ENCODE data around the gene NRXN3. TPM values are rescaled to one million over a fixed set of nuclear protein-coding genes. Genes with fewer than 3 reads are reported as not detected.
"Not testable (repeated sequence)": the region's sequence is repeated elsewhere in the genome, so short reads cannot be mapped to it uniquely, and the experiment has no call there.

The NRXN3 gene
- total and polyA plus RNA-seq, 2 experiments from 2014 or later, result 1.0 to 1.8 TPM

GRCh38 chr14:79103764-79104163, 933.6 kb downstream of the NRXN3 start (continued):
- TF ChIP-seq ZNF462 (CRISPR knock-in tag; IDR thresholded peaks at IDR 0.05), result no peak

GRCh38 chr14:79110564-79110963, 940.4 kb downstream of the NRXN3 start:
- not testable (repeated sequence) for H3K27ac Mint-ChIP-seq; ATAC-seq; H3K79me2 ChIP-seq (replicated peaks; ENCODE audit: insufficient read depth); H3K4me1 ChIP-seq (ENCODE audit: insufficient read depth); DNase-seq (ENCODE audit: low spot score); H3K9me3 Mint-ChIP-seq; H3F3A ChIP-seq (replicated peaks; ENCODE audit: low read depth); H3K4me1 Mint-ChIP-seq; H4K20me1 ChIP-seq (replicated peaks; ENCODE audit: insufficient read depth); H3K9me2 ChIP-seq (ENCODE audit: insufficient read depth); H3K36me3 Mint-ChIP-seq (ENCODE audit: low read depth); H3K4me3 ChIP-seq; H2AFZ ChIP-seq; H3K4me2 ChIP-seq; H3K36me3 ChIP-seq (ENCODE audit: insufficient read depth); H3K27ac ChIP-seq (ENCODE audit: low read depth); H3K27me3 ChIP-seq (ENCODE audit: insufficient read depth); H3K4me3 Mint-ChIP-seq; H3K27me3 Mint-ChIP-seq (ENCODE audit: insufficient read depth, low read depth, poor library complexity)

DNA sequence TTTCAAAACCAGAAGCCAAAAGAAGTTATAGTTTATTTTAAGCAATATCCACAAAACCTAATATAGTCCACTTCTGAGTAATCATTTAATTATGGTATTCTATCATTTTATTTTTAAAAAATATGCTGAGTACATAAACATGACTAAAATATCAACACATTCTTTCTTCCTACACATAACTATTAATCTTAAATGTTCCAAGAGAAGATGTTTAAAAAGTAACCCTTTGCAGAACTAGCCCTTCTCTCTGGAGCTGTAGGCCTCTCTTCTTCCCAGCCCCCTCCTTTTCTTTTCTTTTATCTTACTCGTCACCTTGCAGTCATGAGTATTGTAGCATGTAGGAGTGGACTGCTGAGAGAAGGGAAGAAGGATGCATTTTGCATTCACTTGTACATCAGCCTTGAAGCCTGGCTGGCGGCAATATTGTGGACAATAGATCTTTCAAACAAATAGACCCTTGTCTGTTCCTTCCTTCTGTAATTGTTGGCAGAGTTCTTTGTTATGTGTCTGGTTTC, 941.9 kb downstream of the NRXN3 start:
- Histone ChIP-seq H3K27me3 (ENCODE audit: insufficient read depth) (no peaks in the 10 kb centered on the region), H2AFZ (no peak overlapping the region), H3K9me2 (ENCODE audit: insufficient read depth) (no peaks in the 10 kb centered on the region), H3K4me2 (no peak overlapping the region), H3K4me1 (ENCODE audit: insufficient read depth) (no peaks in the 10 kb centered on the region), H3K4me3 (no peak overlapping the region), H3F3A (replicated peaks; ENCODE audit: low read depth) (no peaks in the 10 kb centered on the region), H3K79me2 (replicated peaks; ENCODE audit: insufficient read depth) (no peaks in the 10 kb centered on the region), H3K36me3 (ENCODE audit: insufficient read depth) (no peaks in the 10 kb centered on the region), H4K20me1 (replicated peaks; ENCODE audit: insufficient read depth) (no peaks in the 10 kb centered on the region), H3K27ac (ENCODE audit: low read depth) (no peak overlapping the region)
- Mint-ChIP-seq H3K36me3 (ENCODE audit: low read depth) (no peaks in the 10 kb centered on the region), H3K4me1 (no peaks in the 10 kb centered on the region), H3K27me3 (ENCODE audit: insufficient read depth, low read depth, poor library complexity) (no peaks in the 10 kb centered on the region), H3K4me3 (no peak overlapping the region), H3K27ac (no peak overlapping the region), H3K9me3 (no peaks in the 10 kb centered on the region)
- ATAC-seq, result no peak
- no peak for DNase-seq (ENCODE audit: low spot score)
- TF ChIP-seq EZH2phosphoT487 (IDR thresholded peaks at IDR 0.05; ENCODE audit: unreplicated experiment) (no peak), ZNF114 (CRISPR knock-in tag; IDR thresholded peaks at IDR 0.05) (no peak), POLR2AphosphoS5 (IDR thresholded peaks at IDR 0.05; ENCODE audit: low read depth) (no peak), ZNF331 (CRISPR knock-in tag; IDR thresholded peaks at IDR 0.05; ENCODE audit: low read depth) (no peak), NANOG (IDR thresholded peaks at IDR 0.05; ENCODE audit: borderline replicate concordance) (no peak), STAT1 (IDR thresholded peaks at IDR 0.05; ENCODE audit: unreplicated experiment) (no peak), CREB1 (CRISPR knock-in tag; IDR thresholded peaks at IDR 0.05; ENCODE audit: low read depth) (no peak), EZH2 (IDR thresholded peaks at IDR 0.05; ENCODE audit: low read depth, unreplicated experiment) (no peak)
- TF ChIP-seq, protein P1, sequence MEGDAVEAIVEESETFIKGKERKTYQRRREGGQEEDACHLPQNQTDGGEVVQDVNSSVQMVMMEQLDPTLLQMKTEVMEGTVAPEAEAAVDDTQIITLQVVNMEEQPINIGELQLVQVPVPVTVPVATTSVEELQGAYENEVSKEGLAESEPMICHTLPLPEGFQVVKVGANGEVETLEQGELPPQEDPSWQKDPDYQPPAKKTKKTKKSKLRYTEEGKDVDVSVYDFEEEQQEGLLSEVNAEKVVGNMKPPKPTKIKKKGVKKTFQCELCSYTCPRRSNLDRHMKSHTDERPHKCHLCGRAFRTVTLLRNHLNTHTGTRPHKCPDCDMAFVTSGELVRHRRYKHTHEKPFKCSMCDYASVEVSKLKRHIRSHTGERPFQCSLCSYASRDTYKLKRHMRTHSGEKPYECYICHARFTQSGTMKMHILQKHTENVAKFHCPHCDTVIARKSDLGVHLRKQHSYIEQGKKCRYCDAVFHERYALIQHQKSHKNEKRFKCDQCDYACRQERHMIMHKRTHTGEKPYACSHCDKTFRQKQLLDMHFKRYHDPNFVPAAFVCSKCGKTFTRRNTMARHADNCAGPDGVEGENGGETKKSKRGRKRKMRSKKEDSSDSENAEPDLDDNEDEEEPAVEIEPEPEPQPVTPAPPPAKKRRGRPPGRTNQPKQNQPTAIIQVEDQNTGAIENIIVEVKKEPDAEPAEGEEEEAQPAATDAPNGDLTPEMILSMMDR (conservative IDR thresholded peaks at IDR 0.05; ENCODE audit: low read depth in 2 of 2), result no peak

Data from GM23338 (cell line).